ENCODE data around the gene OTOP3. TPM values are rescaled to one million over a fixed set of nuclear protein-coding genes. Genes with fewer than 3 reads are reported as not detected.

The OTOP3 gene
- polyA plus RNA-seq, 1 donor (not counting 4 experiments of a cell fraction or from before 2014, with no cell fraction given): 0.03 TPM

- Histone ChIP-seq H3K36me3 (ENCODE audit: control insufficient read depth in 2 of 2, extremely low read depth in 1 of 2, insufficient read depth in 2 of 2, low read length in 2 of 2) (no peaks in the 10 kb centered on the region), H3K4me1 (ENCODE audit: control insufficient read depth, extremely low read depth, insufficient read depth, low read length) (peaks cover 19% of the 10 kb centered on the region), H3K9me1 (ENCODE audit: control insufficient read depth, extremely low read depth, insufficient read depth, low read length) (no peaks in the 10 kb centered on the region), H2AFZ (ENCODE audit: control insufficient read depth, low read length) (no peak within 1 kb of the TSS), H3K79me2 (ENCODE audit: control insufficient read depth, insufficient read depth, low read length) (no peaks in the 10 kb centered on the region), H3K27me3 (ENCODE audit: control insufficient read depth, extremely low read depth, insufficient read depth, low read length) (peaks cover 52% of the 10 kb centered on the region), H3K4me3 (ENCODE audit: control insufficient read depth in 2 of 3, extremely low read depth in 1 of 3, insufficient read depth in 2 of 3, low read depth in 1 of 3, low read length in 3 of 3) (peak within 1 kb of the TSS; percentile 34 to 54 (median 37)), H3K4me2 (ENCODE audit: control insufficient read depth, extremely low read depth, insufficient read depth, low read depth, low read length) (peak within 1 kb of the TSS; percentile 66), H4K20me1 (ENCODE audit: control insufficient read depth, extremely low read depth, insufficient read depth, low read length) (no peaks in the 10 kb centered on the region), H3K9ac (ENCODE audit: control insufficient read depth, extremely low read depth, insufficient read depth, low read length) (no peak within 1 kb of the TSS), H3K9me3 (ENCODE audit: control insufficient read depth, low read depth, low read length) (no peaks in the 10 kb centered on the region), H3K27ac (ENCODE audit: control insufficient read depth, insufficient read depth, low read length) (no peak within 1 kb of the TSS)
- dilution Hi-C loops (cut with MboI; ENCODE audit: extremely low pct_ligation_motif_present, low sequenced_read_pairs): no loop called here
- no peak for TF ChIP-seq CTCF (optimal IDR thresholded peaks at IDR 0.05 in 1 of 3, IDR thresholded peaks at IDR 0.05 in 1 of 3, conservative IDR thresholded peaks at IDR 0.05 in 1 of 3; ENCODE audit: extremely low read depth in 1 of 3, insufficient read depth in 2 of 3, low read length in 3 of 3)
- TF ChIP-seq EZH2 (IDR thresholded peaks at IDR 0.05; ENCODE audit: low read length): peak; percentile 98
- FAIRE-seq (no peak), DNase-seq (ENCODE audit: low read depth, low spot score) (no peak)
Measured at GRCh38 chr17:74924250-74924948, 11.3 kb upstream of the OTOP3 start, which contains the start of gene OTOP2. TSS of gene OTOP2 (plus strand) at chr17:74924273. CDS start at chr17:74924633, 360 bp downstream.

- dilution Hi-C loops (cut with MboI; ENCODE audit: extremely low pct_ligation_motif_present, low sequenced_read_pairs): no loop called here
- no peak for FAIRE-seq
Measured at GRCh38 chr17:74925242-74925641, 10.5 kb upstream of the OTOP3 start.

More at GRCh38 chr17:74925242-74925641, 10.5 kb upstream of the OTOP3 start:
- TF ChIP-seq EZH2 (IDR thresholded peaks at IDR 0.05; ENCODE audit: low read length): no peak
- no peak for TF ChIP-seq CTCF (optimal IDR thresholded peaks at IDR 0.05 in 1 of 3, IDR thresholded peaks at IDR 0.05 in 1 of 3, conservative IDR thresholded peaks at IDR 0.05 in 1 of 3; ENCODE audit: extremely low read depth in 1 of 3, insufficient read depth in 2 of 3, low read length in 3 of 3)
- Histone ChIP-seq H2AFZ (ENCODE audit: control insufficient read depth, low read length) (no peak overlapping the region), H3K9ac (ENCODE audit: control insufficient read depth, extremely low read depth, insufficient read depth, low read length) (no peak overlapping the region), H3K9me3 (ENCODE audit: control insufficient read depth, low read depth, low read length) (no peaks in the 10 kb centered on the region), H3K79me2 (ENCODE audit: control insufficient read depth, insufficient read depth, low read length) (no peaks in the 10 kb centered on the region), H4K20me1 (ENCODE audit: control insufficient read depth, extremely low read depth, insufficient read depth, low read length) (no peaks in the 10 kb centered on the region), H3K9me1 (ENCODE audit: control insufficient read depth, extremely low read depth, insufficient read depth, low read length) (no peaks in the 10 kb centered on the region), H3K4me1 (ENCODE audit: control insufficient read depth, extremely low read depth, insufficient read depth, low read length) (peaks cover 19% of the 10 kb centered on the region), H3K36me3 (ENCODE audit: control insufficient read depth in 2 of 2, extremely low read depth in 1 of 2, insufficient read depth in 2 of 2, low read length in 2 of 2) (no peaks in the 10 kb centered on the region), H3K4me3 (ENCODE audit: control insufficient read depth in 2 of 3, extremely low read depth in 1 of 3, insufficient read depth in 2 of 3, low read depth in 1 of 3, low read length in 3 of 3) (no peak overlapping the region), H3K4me2 (ENCODE audit: control insufficient read depth, extremely low read depth, insufficient read depth, low read depth, low read length) (no peak overlapping the region), H3K27me3 (ENCODE audit: control insufficient read depth, extremely low read depth, insufficient read depth, low read length) (peaks cover 52% of the 10 kb centered on the region), H3K27ac (ENCODE audit: control insufficient read depth, insufficient read depth, low read length) (no peak overlapping the region)
- DNase-seq (ENCODE audit: low read depth, low spot score): no peak
